ENCODE measurements around the gene ELAC2.

Gene ELAC2

DNA sequence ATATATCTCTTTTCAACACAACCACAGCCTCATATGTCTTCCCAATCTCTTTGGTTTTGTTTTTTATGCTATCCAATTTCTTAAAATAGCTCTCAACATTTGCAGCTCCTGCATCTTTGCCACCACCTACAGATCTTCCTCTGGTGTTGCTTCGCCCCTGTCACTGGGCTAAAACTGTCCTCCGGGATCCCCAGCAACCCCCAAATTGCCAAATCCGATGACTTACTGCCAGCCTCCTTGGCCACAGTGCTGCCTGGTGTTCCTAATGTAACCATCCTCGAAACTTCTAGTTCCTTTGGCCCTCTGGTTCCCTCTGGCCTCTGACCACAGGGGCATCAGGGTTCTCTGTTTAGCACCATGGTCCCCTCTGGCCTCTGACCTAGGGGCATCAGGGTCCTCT lies 70.8 kb downstream of the ELAC2 start:
- ChIA-PET POLR2A (no interaction called here), CTCF (no interaction called here)
- no peak for DNase-seq (ENCODE audit: low read depth, low spot score)
- no peak for TF ChIP-seq CTCF (IDR thresholded peaks at IDR 0.05; ENCODE audit: insufficient read depth, low read length, missing control alignments)
- H3K4me3 ChIP-seq (ENCODE audit: low read depth, low read length): no peak overlapping the region

Measured in AG04449 (cell line).